HG03159 (cell line): ENCODE measurements around the gene CTPS2.

Experiments used
- ATAC-seq: cut with Tn5 transposase; IDR thresholded peaks from one replicate; pipeline ENCODE4 v1.9.1; 2021; ENCODE audit warnings: mild to moderate bottlenecking, moderate library complexity; ENCODE audit not compliant: unreplicated experiment

Gene CTPS2

DNA sequence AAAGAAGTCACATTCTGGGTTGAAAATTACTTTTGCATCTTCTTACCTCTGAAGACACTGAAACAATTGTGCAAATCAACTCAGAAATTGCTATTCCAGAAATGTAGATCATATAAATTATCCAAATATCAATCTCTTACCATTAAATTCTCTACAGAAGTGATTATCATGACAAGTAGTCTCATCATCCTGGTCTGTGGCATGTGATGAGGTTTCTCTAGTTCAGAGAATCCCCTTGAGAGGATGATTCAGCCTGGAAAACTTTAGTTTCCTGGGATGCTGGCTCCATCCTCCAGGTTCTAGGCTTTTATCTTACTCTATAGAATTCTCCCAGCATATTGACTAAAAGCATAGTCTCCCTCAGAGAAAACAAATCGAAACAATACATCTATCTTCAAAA lies 138.7 kb downstream of the CTPS2 start:
- ATAC-seq: no peak

DNA sequence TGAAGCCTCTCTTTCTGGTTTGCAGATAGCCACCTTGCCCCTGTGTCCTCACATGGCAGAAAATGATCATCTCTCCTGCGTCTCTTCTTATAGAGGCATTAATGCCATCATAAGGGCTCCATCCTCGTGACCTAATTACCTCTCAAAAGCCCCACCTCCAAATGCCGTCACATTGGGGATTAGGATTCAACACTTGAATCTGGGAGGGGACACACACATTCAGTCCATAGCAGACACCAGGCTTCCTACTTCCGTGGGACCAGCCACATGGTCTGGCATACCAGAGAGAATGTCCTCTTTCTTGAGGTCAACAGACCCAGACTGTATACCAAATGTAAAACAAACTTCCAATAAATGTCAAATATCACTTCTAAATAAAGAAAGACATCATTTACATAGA lies 144.8 kb downstream of the CTPS2 start:
- no peak for ATAC-seq

DNA sequence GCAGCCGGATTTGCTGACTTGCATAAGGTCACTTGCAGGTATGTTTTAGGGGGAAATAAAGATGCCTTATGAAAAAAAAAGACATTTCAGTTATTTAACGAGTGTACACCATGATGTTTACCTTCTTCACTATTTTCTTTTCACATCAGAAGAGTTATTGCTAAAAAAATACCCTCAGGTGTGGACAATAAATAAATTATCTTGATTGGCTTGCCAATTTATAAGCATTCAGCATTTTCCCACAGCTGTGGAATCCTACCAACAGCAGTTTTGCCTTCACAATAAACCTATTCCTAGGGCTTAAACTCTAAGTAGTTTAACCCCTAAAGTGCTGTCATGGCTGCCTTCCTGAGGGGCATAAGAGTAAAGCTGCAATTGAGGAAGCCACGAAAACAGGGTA lies 145.9 kb downstream of the CTPS2 start:
- no peak for ATAC-seq

DNA sequence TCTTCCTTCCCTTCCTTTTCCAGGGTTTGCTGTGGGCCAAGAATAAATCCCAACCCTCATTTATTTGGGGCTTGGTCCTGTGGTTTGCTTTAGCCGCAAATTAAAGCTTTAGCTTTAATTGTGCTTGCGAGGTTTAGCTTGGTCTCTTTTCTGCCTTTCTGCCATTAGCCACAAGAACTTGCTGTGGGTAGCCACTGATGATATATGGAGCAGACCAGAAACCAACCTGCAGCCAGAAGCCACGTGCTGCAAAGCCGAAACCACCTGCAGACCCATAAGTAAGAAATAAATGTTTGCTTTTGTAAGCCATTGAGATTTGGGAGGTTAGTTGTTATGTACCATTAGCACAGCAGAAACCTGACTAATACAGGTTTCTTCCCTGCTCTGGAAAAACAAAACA lies 152.3 kb downstream of the CTPS2 start:
- ATAC-seq: no peak

DNA sequence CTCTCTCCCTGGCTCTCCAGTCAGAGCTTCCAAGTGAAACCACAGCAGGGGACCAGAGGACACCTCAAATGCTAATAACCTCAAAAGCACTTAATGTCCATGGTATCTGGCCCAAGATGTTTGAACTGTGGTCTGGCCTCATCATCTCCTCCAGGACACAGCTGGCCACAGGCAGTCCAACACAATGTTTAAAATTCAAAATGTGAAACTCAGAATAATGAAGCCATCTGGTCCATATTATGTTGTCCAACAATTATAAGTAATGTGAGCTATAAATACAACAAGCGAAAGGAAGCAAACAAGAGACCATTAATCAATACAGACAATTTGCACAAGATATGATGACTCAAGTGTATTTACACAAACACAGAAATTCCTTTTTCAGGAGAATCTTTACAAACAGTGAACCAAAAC lies 153.3 kb downstream of the CTPS2 start:
- ATAC-seq: no peak

DNA sequence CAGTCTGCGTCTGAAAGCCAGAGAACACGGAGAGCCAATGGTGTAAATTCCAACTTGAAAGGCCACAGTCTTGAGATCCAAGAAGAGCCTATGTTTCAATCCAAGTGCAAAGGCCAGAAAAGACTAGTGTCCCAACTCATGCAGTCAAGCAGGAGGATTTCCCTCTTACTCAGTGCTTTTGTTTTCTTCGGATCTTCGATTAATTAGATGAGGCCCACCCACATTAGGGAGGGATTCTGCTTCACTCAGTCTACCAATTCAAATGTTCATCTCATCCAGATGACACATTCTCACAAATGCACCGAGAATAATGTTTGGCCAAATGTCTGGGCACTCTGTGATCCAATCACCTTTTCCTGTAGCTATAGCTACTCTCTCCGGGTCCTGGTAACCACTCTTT lies 154.0 kb downstream of the CTPS2 start:
- ATAC-seq: no peak

DNA sequence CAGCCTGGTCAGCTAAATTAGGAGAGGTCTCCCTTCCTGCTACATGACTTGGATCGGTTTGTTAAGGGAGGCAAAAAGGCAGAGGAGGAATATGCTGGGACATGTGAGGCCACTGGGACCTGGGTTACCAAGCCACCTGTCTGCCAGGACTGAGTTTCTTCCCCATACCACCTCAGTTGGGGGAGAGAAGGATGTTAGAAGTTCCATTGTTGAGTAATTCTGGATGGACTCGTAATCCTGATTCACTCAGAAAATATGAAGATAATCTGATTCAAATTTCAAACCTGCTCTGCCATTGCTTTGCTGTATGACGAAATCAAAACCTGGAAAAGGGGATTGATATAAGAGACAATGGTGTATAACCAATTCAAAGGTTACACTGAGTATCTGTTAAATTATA lies 159.9 kb downstream of the CTPS2 start:
- ATAC-seq: no peak

DNA sequence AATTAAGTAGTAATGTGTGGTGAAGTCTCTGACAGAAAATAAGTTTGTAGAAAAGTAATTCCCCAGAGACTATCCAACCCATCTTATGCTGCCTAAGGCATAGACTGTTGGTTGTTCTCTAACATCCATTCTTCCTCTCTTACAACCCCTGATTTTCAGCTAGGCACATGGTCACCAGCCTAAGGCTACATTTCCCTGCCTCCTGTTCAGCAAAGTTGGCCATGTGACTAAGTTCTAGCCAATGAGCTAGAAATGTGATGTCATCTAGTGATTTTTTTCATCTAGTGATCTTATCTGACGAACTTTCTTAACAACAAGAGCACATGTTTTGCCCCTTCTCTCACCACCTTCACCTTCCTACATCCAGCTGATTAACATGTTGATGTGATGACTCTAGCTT lies 164.8 kb downstream of the CTPS2 start:
- ATAC-seq: no peak

DNA sequence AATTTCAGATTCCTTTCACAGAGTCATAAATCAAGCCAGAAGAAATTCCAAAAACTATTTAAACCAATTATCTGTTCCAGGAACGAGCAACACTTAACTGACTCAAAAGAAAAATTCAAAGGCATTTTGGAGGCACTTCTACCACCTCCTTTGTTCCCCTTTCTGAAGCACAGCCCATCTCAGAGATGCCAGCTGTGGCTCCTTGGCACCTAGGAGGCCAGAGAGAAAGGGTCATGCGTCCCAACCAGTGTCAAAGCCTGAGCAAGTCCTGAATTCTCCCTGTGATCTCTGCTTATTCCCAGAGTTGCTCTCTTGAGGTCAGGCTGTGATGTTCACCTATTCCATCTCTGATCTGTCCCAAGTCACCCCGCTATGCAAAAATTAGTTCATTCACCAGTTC lies 167.5 kb downstream of the CTPS2 start:
- no peak for ATAC-seq
